Osteocyte (in vitro differentiated cells): ENCODE results near the gene RCAN2. TPM values are rescaled to one million over a fixed set of nuclear protein-coding genes. Genes with fewer than 3 reads are reported as not detected.

Source experiments
- DNase-seq: peaks from one replicate; pipeline ENCODE4 v3.0.0; 2021; ENCODE audit warnings: mixed read lengths; ENCODE audit not compliant: unreplicated experiment; ENCODE audit errors: extremely low spot score
- H3K27ac Mint-ChIP-seq: one replicate; pipeline ENCODE4 v1.8.0; 2021; ENCODE audit warnings: mild to moderate bottlenecking, mixed read lengths; ENCODE audit not compliant: unreplicated experiment
- H3K27me3 Mint-ChIP-seq: one replicate; pipeline ENCODE4 v1.8.0; 2021; ENCODE audit warnings: mixed read lengths; ENCODE audit not compliant: unreplicated experiment
- H3K36me3 Mint-ChIP-seq: one replicate; pipeline ENCODE4 v1.8.0; 2021; ENCODE audit warnings: mixed read lengths; ENCODE audit not compliant: unreplicated experiment
- H3K4me1 Mint-ChIP-seq: one replicate; pipeline ENCODE4 v1.8.0; 2021; ENCODE audit warnings: mixed read lengths; ENCODE audit not compliant: unreplicated experiment
- H3K4me3 Mint-ChIP-seq: one replicate; pipeline ENCODE4 v1.8.0; 2021; ENCODE audit warnings: mild to moderate bottlenecking, moderate library complexity, mixed read lengths; ENCODE audit not compliant: unreplicated experiment
- H3K9me3 Mint-ChIP-seq: one replicate; pipeline ENCODE4 v1.8.0; 2021; ENCODE audit warnings: mixed read lengths; ENCODE audit not compliant: unreplicated experiment
- total RNA-seq: library from RNA; stranded (reverse); gene quantifications from 2 replicates; pipeline ENCODE4 v1.2.1, GENCODE V29; 2021
- TF ChIP-seq, protein P1 (sequence below): fragments of 200-600 bp; sonication (generic); IDR thresholded peaks from 2 replicates; pipeline ENCODE4 v1.5.0; 2021; ENCODE audit warnings: antibody characterized with exemption, mild to moderate bottlenecking, moderate library complexity

RCAN2 gene
- total RNA-seq, 1 donor from 2014 or later = 31.3 TPM

DNA sequence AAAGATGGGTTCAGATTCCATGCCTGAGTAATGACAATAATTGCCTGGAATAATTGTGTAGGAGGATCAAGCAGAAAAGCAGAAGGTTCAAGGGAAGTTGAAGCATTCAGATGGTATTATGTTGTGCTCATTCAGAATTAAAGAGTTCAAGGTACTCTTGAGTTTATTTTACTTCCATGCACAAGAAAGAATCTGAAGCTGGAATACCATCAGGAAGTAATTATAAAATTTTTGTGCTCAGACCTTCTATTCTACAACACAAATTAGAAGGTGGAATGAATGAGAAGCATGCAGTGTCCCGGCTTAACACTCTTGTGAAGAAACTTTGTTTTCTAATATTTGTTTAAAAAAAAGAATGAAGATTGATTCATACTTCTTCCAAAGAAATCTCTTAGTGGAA is 181.1 kb downstream of the RCAN2 start:
- H3K27ac Mint-ChIP-seq = no peak overlapping the region
- H3K36me3 Mint-ChIP-seq = no peaks in the 10 kb centered on the region
- TF ChIP-seq, protein P1, sequence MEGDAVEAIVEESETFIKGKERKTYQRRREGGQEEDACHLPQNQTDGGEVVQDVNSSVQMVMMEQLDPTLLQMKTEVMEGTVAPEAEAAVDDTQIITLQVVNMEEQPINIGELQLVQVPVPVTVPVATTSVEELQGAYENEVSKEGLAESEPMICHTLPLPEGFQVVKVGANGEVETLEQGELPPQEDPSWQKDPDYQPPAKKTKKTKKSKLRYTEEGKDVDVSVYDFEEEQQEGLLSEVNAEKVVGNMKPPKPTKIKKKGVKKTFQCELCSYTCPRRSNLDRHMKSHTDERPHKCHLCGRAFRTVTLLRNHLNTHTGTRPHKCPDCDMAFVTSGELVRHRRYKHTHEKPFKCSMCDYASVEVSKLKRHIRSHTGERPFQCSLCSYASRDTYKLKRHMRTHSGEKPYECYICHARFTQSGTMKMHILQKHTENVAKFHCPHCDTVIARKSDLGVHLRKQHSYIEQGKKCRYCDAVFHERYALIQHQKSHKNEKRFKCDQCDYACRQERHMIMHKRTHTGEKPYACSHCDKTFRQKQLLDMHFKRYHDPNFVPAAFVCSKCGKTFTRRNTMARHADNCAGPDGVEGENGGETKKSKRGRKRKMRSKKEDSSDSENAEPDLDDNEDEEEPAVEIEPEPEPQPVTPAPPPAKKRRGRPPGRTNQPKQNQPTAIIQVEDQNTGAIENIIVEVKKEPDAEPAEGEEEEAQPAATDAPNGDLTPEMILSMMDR = no peak
- H3K4me1 Mint-ChIP-seq = no peaks in the 10 kb centered on the region
- peaks cover 2% of the 10 kb centered on the region for H3K27me3 Mint-ChIP-seq
- DNase-seq = no peak
- H3K9me3 Mint-ChIP-seq = peaks cover 1% of the 10 kb centered on the region
- no peak overlapping the region for H3K4me3 Mint-ChIP-seq

DNA sequence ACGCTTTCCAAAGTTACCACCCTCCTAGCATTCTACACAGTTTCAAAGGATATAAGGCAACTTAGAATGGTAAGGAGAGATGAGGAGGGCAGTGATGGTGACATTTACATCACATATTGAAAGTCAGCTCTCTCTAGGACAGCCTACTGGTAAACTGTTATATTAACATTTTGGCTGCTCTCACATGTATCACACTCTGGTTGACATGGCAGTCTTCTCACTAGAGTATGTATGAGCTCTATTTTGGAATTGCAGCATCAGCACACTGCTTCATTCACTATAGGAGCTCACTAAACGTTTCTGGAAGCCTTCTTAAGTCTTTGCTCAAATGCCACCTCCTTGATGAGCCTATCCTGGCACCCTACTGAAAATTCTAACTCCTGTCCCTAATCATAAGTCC is 184.8 kb downstream of the RCAN2 start:
- H3K4me3 Mint-ChIP-seq = no peak overlapping the region
- no peaks in the 10 kb centered on the region for H3K36me3 Mint-ChIP-seq
- H3K4me1 Mint-ChIP-seq = no peaks in the 10 kb centered on the region
- DNase-seq = no peak
- no peak overlapping the region for H3K27ac Mint-ChIP-seq
- H3K27me3 Mint-ChIP-seq = peaks cover 2% of the 10 kb centered on the region
- TF ChIP-seq, protein P1 = no peak
- H3K9me3 Mint-ChIP-seq = peaks cover 11% of the 10 kb centered on the region

DNA sequence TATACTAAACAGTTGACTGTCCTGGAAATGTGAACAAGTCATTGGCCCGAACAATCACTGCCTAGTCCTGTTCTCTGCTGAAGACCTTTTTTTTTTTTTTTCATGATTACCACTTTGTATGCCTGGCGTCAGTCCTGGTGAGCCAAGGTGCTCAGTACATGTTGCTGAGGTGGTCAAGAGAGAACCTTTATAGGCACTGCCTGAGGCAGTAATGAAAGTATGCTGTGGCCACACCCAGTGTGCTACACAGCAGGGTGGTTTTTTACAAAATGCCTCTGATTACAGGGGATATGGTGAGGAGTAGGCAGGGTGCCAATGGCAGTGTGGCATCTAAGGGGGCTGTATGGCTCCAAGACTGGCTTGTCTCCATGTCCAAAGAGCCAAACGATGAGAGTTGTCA is 185.4 kb downstream of the RCAN2 start:
- H3K27ac Mint-ChIP-seq = no peak overlapping the region
- no peaks in the 10 kb centered on the region for H3K36me3 Mint-ChIP-seq
- H3K4me3 Mint-ChIP-seq = no peak overlapping the region
- TF ChIP-seq, protein P1 = no peak
- peaks cover 2% of the 10 kb centered on the region for H3K27me3 Mint-ChIP-seq
- H3K4me1 Mint-ChIP-seq = no peaks in the 10 kb centered on the region
- DNase-seq = no peak
- H3K9me3 Mint-ChIP-seq = peaks cover 13% of the 10 kb centered on the region

DNA sequence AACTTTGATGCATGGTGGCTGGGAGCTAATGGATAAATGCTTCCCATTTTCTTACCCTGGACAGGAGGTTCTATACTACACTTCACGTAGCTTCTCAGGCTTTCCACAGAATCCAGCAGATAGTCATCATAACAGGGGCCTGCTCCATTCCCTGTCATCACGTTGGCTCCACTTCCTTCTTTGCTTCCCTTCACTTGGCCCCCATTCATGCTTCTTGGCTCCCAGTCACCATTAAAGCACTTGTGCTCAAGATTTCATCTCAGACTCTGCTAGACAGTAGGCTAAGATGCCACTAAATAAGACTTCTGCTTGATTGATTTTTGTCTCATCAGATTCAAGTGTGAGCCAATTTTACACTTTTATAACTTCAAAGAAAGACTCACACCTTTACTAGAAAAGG is 186.0 kb downstream of the RCAN2 start:
- Mint-ChIP-seq H3K9me3 (peaks cover 13% of the 10 kb centered on the region), H3K4me3 (no peak overlapping the region), H3K27ac (no peak overlapping the region), H3K36me3 (no peaks in the 10 kb centered on the region), H3K27me3 (peaks cover 2% of the 10 kb centered on the region), H3K4me1 (no peaks in the 10 kb centered on the region)
- TF ChIP-seq, protein P1 = no peak
- DNase-seq = no peak

DNA sequence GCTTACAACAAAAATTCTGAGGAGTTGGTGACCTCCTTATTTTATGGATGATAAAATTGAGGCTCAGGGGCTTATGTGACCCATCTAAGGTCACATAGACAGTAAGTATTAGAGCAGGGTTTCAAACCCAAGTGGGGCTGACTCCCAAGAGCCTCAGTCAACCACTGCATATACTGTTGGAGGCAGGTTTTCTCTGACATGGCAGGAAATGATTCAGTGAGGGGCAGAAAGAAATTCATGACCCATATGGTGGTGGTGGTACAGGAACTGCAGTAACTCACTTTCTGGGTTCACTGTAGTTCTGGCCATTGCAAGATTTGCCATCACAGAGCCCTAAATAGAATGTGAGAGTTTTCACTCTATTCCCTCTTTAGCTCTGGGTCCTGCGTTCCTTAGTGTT is 188.4 kb downstream of the RCAN2 start:
- no peak overlapping the region for H3K27ac Mint-ChIP-seq
- TF ChIP-seq, protein P1 = no peak
- H3K9me3 Mint-ChIP-seq = peaks cover 13% of the 10 kb centered on the region
- no peaks in the 10 kb centered on the region for H3K27me3 Mint-ChIP-seq
- no peaks in the 10 kb centered on the region for H3K4me1 Mint-ChIP-seq
- H3K4me3 Mint-ChIP-seq = no peak overlapping the region
- DNase-seq = no peak
- H3K36me3 Mint-ChIP-seq = peaks cover 1% of the 10 kb centered on the region
